Neural progenitor cell (in vitro differentiated cells): Measurements from ENCODE around the gene CD300LB. TPM values are rescaled to one million over a fixed set of nuclear protein-coding genes. Genes with fewer than 3 reads are reported as not detected.

Source experiments
- DNase-seq: peaks from one replicate; pipeline ENCODE4 v3.0.0-alpha.2; 2016; ENCODE audit warnings: low spot score
- H2AFZ ChIP-seq: fragments of 200-600 bp; sonication (generic); replicated peaks from 2 replicates; pipeline ENCODE4 v1.6.1; 2016; ENCODE audit warnings: antibody characterized with exemption
- H3F3A ChIP-seq: fragments of 200-600 bp; sonication (generic); 2 replicates; pipeline ENCODE4 v1.6.1; 2016; ENCODE audit warnings: antibody characterized with exemption, low read depth
- H3K27ac ChIP-seq: fragments of 200-600 bp; sonication (generic); 2 replicates; pipeline ENCODE4 v1.5.1; 2016; ENCODE audit warnings: mild to moderate bottlenecking
- H3K27me3 ChIP-seq: fragments of 200-600 bp; sonication (generic); 2 replicates; pipeline ENCODE4 v1.6.1; 2016; ENCODE audit warnings: mild to moderate bottlenecking, moderate library complexity
- H3K36me3 ChIP-seq: fragments of 200-600 bp; sonication (generic); 2 replicates; pipeline ENCODE4 v1.5.1; 2016
- H3K4me1 ChIP-seq: fragments of 200-600 bp; sonication (generic); 2 replicates; pipeline ENCODE4 v1.6.1; 2016; ENCODE audit warnings: mixed run types
- H3K4me2 ChIP-seq: fragments of 200-600 bp; sonication (generic); 2 replicates; pipeline ENCODE4 v1.6.1; 2016
- H3K4me3 ChIP-seq: fragments of 200-600 bp; sonication (generic); 2 replicates; pipeline ENCODE4 v1.5.1; 2016
- H3K79me2 ChIP-seq: fragments of 200-600 bp; sonication (generic); 2 replicates; pipeline ENCODE4 v1.6.1; 2016; ENCODE audit warnings: low read depth
- H3K9ac ChIP-seq: fragments of 200-600 bp; sonication (generic); 2 replicates; pipeline ENCODE4 v1.6.1; 2016
- H3K9me3 ChIP-seq: fragments of 200-600 bp; sonication (generic); 2 replicates; pipeline ENCODE4 v1.5.1; 2016; ENCODE audit warnings: low read depth
- H4K20me1 ChIP-seq: fragments of 200-600 bp; sonication (generic); 2 replicates; pipeline ENCODE4 v1.6.1; 2016; ENCODE audit warnings: low read depth
- H3K27ac Mint-ChIP-seq: 3 replicates; pipeline ENCODE4 v1.8.0; 2021; ENCODE audit warnings: mixed read lengths
- H3K27me3 Mint-ChIP-seq: 2 replicates; pipeline ENCODE4 v1.8.0; 2022; ENCODE audit warnings: low read depth, mild to moderate bottlenecking, inconsistent platforms, moderate library complexity, mixed read lengths; ENCODE audit not compliant: insufficient read depth
- H3K36me3 Mint-ChIP-seq: 3 replicates; pipeline ENCODE4 v1.8.0; 2021; ENCODE audit warnings: mixed read lengths
- H3K4me1 Mint-ChIP-seq: 3 replicates; pipeline ENCODE4 v1.8.0; 2021; ENCODE audit warnings: mixed read lengths
- H3K4me3 Mint-ChIP-seq: 3 replicates; pipeline ENCODE4 v1.8.0; 2021; ENCODE audit warnings: mild to moderate bottlenecking, moderate library complexity, mixed read lengths
- H3K9me3 Mint-ChIP-seq: 3 replicates; pipeline ENCODE4 v1.8.0; 2020; ENCODE audit warnings: mixed read lengths
- CTCF ChIP-seq: fragments of 200-600 bp; sonication (generic); IDR thresholded peaks from 2 replicates; pipeline ENCODE4 v1.5.1; 2017; ENCODE audit warnings: antibody characterized with exemption, mild to moderate bottlenecking
- EZH2 ChIP-seq: fragments of 200-600 bp; sonication (generic); IDR thresholded peaks from 2 replicates; pipeline ENCODE4 v1.6.1; 2017; ENCODE audit warnings: antibody characterized with exemption, mild to moderate bottlenecking, moderate library complexity
- EZH2phosphoT487 ChIP-seq: fragments of 200-600 bp; sonication (generic); IDR thresholded peaks from 2 replicates; pipeline ENCODE4 v1.6.1; 2017; ENCODE audit warnings: antibody characterized with exemption
- total RNA-seq: library from RNA; depleted of rRNA; stranded (reverse); fragments of >200 nt; gene quantifications from 2 replicates; pipeline ENCODE4 v1.2.3, GENCODE V29; 2015; ENCODE audit warnings: low replicate concordance

The CD300LB gene
- total RNA-seq, 1 donor from 2014 or later: not detected

- Histone ChIP-seq H3K4me2 (no peak overlapping the region), H3K27ac (no peak overlapping the region), H2AFZ (no peak overlapping the region), H3K4me3 (no peak overlapping the region), H3K9me3 (no peaks in the 10 kb centered on the region), H3K36me3 (no peaks in the 10 kb centered on the region), H3F3A (no peaks in the 10 kb centered on the region), H3K9ac (no peak overlapping the region), H3K79me2 (no peaks in the 10 kb centered on the region), H3K27me3 (no peaks in the 10 kb centered on the region), H4K20me1 (no peaks in the 10 kb centered on the region), H3K4me1 (no peaks in the 10 kb centered on the region)
- peak overlapping the region; percentile 57 for H3K27ac Mint-ChIP-seq
- no peaks in the 10 kb centered on the region for H3K36me3 Mint-ChIP-seq
- H3K4me1 Mint-ChIP-seq: peaks cover 15% of the 10 kb centered on the region
- DNase-seq: no peak
- H3K4me3 Mint-ChIP-seq: peak overlapping the region; percentile 30
- H3K27me3 Mint-ChIP-seq: peaks cover 6% of the 10 kb centered on the region
- no peak for TF ChIP-seq EZH2phosphoT487
- no peak for TF ChIP-seq CTCF
- TF ChIP-seq EZH2: no peak
- H3K9me3 Mint-ChIP-seq: no peaks in the 10 kb centered on the region
Observed at GRCh38 chr17:74552037-74552436, 20.8 kb upstream of the CD300LB start.

- Histone ChIP-seq H3K27ac (no peak overlapping the region), H3K4me2 (no peak overlapping the region), H4K20me1 (no peaks in the 10 kb centered on the region), H2AFZ (no peak overlapping the region), H3K4me3 (no peak overlapping the region), H3K27me3 (no peaks in the 10 kb centered on the region), H3K9me3 (no peaks in the 10 kb centered on the region), H3K4me1 (no peaks in the 10 kb centered on the region), H3K9ac (no peak overlapping the region), H3F3A (no peaks in the 10 kb centered on the region), H3K36me3 (no peaks in the 10 kb centered on the region), H3K79me2 (no peaks in the 10 kb centered on the region)
- no peak for DNase-seq
- H3K27me3 Mint-ChIP-seq: peaks cover 6% of the 10 kb centered on the region
- H3K4me1 Mint-ChIP-seq: peaks cover 15% of the 10 kb centered on the region
- TF ChIP-seq EZH2 (no peak), EZH2phosphoT487 (no peak), CTCF (no peak)
- no peak overlapping the region for H3K27ac Mint-ChIP-seq
- H3K4me3 Mint-ChIP-seq: no peak overlapping the region
- H3K9me3 Mint-ChIP-seq: no peaks in the 10 kb centered on the region
- H3K36me3 Mint-ChIP-seq: no peaks in the 10 kb centered on the region
Observed at GRCh38 chr17:74550602-74551001, 19.3 kb upstream of the CD300LB start.

GRCh38 chr17:74549343-74549742 lies 18.1 kb upstream of the CD300LB start:
- H2AFZ ChIP-seq: no peak overlapping the region
- no peaks in the 10 kb centered on the region for H4K20me1 ChIP-seq
- no peak overlapping the region for H3K4me3 ChIP-seq
- H3K27me3 Mint-ChIP-seq: peaks cover 6% of the 10 kb centered on the region
- no peaks in the 10 kb centered on the region for H3K36me3 ChIP-seq
- H3K4me1 ChIP-seq: no peaks in the 10 kb centered on the region
- H3K9ac ChIP-seq: no peak overlapping the region
- H3F3A ChIP-seq: no peaks in the 10 kb centered on the region
- TF ChIP-seq CTCF (no peak), EZH2 (no peak), EZH2phosphoT487 (no peak)
- H3K27ac Mint-ChIP-seq: no peak overlapping the region
- no peaks in the 10 kb centered on the region for H3K36me3 Mint-ChIP-seq
- H3K27ac ChIP-seq: no peak overlapping the region
- H3K79me2 ChIP-seq: no peaks in the 10 kb centered on the region
- no peak for DNase-seq
- no peaks in the 10 kb centered on the region for H3K27me3 ChIP-seq
- H3K4me2 ChIP-seq: no peak overlapping the region
- H3K9me3 Mint-ChIP-seq: no peaks in the 10 kb centered on the region
- H3K4me3 Mint-ChIP-seq: no peak overlapping the region
- peaks cover 24% of the 10 kb centered on the region for H3K4me1 Mint-ChIP-seq
- H3K9me3 ChIP-seq: no peaks in the 10 kb centered on the region
